IMR-90 (cell line): Measurements from ENCODE around the gene CELF5. TPM values are rescaled to one million over a fixed set of nuclear protein-coding genes. Genes with fewer than 3 reads are reported as not detected.

ENCODE experiments used
- CTCF ChIP-seq: conservative IDR thresholded peaks from 2 replicates; pipeline ENCODE4 v1.5.1; 2012; ENCODE audit warnings: mild to moderate bottlenecking, low read depth, low read length, improper control_type of control experiment
- MXI1 ChIP-seq: IDR thresholded peaks from 2 replicates; pipeline ENCODE4 v1.6.1; 2012; ENCODE audit warnings: low read depth, mild to moderate bottlenecking, low read length, moderate library complexity, borderline replicate concordance
- polyA plus RNA-seq, 3 experiments: library from polyadenylated mRNA; depleted of rRNA; stranded (reverse); fragments of >200 nt; gene quantifications; 2 replicates each; pipeline ENCODE4 v1.2.3, GENCODE V29; 2012; ENCODE audit warnings: low replicate concordance in 1 of 3
- total RNA-seq: library from RNA; depleted of rRNA; stranded (reverse); fragments of >200 nt; gene quantifications from 2 replicates; pipeline ENCODE4 v1.2.3, GENCODE V29; 2012

Gene CELF5
- total and polyA plus RNA-seq, 2 of the 4 experiments (the other 2 are of a cell fraction): 0.02 TPM; not detected in 1

- TF ChIP-seq CTCF: no peak
- TF ChIP-seq MXI1: no peak
Observed at GRCh38 chr19:3194106-3195087, 30.1 kb upstream of the CELF5 start (continued).
